K562 (cell line): ENCODE measurements around the gene TRMT1. TPM values are rescaled to one million over a fixed set of nuclear protein-coding genes. Genes with fewer than 3 reads are reported as not detected.

ENCODE experiments used
- ASH1L ChIP-seq: fragments of 450-650 bp; IDR thresholded peaks from 2 replicates; pipeline ENCODE4 v1.6.1; 2018; ENCODE audit warnings: borderline replicate concordance, mild to moderate bottlenecking, low read depth; ENCODE audit not compliant: partially characterized antibody
- ATF1 ChIP-seq, 2 experiments: fragments of 450-650 bp in 1 of 2; IDR thresholded peaks; 2 replicates each; pipeline ENCODE4 v1.6.1; 2016; ENCODE audit warnings: missing compliant biosample characterization in 1 of 2, missing genetic modification characterization in 1 of 2
- CBFB ChIP-seq: sonication (generic); formaldehyde crosslinking; IDR thresholded peaks from 2 replicates; pipeline ENCODE4 v1.4.0; 2020; ENCODE audit warnings: mild to moderate bottlenecking, missing genetic modification reagents
- CHD1 ChIP-seq: fragments of 200-600 bp; sonication (generic); IDR thresholded peaks from one replicate; pipeline ENCODE4 v1.6.1; 2012; ENCODE audit warnings: mild to moderate bottlenecking, moderate library complexity, low read length, inconsistent platforms
- COPS2 ChIP-seq: fragments of 450-650 bp; conservative IDR thresholded peaks from 2 replicates; pipeline ENCODE4 v1.6.1; 2016; ENCODE audit warnings: mild to moderate bottlenecking, moderate library complexity
- CREBBP ChIP-seq: IDR thresholded peaks from one replicate; pipeline ENCODE4 v1.6.1; 2012; ENCODE audit warnings: low read depth, mild to moderate bottlenecking, control low read depth, inconsistent platforms, low read length
- FOS ChIP-seq: IDR thresholded peaks from 3 replicates; pipeline ENCODE4 v1.6.1; 2011; ENCODE audit not compliant: insufficient read length; ENCODE audit errors: extremely low read depth
- FOSL1 ChIP-seq: fragments of 200-800 bp; sonication (Bioruptor generic); conservative IDR thresholded peaks from 2 replicates; pipeline ENCODE4 v1.6.1; 2016; ENCODE audit warnings: missing genetic modification characterization, missing compliant biosample characterization
- GATAD2A ChIP-seq: fragments of 450-650 bp; IDR thresholded peaks from 2 replicates; pipeline ENCODE4 v1.6.1; 2017
- KLF13 ChIP-seq: fragments of 450-650 bp; IDR thresholded peaks from 2 replicates; pipeline ENCODE4 v1.6.1; 2016; ENCODE audit warnings: missing genetic modification characterization, low read depth, mild to moderate bottlenecking, missing compliant biosample characterization, moderate library complexity, borderline replicate concordance
- KLF6 ChIP-seq: fragments of 250-450 bp; sonication (Bioruptor Pico); IDR thresholded peaks from 2 replicates; pipeline ENCODE4 v1.4.0; 2020; ENCODE audit warnings: mild to moderate bottlenecking, moderate library complexity, borderline replicate concordance
- LARP7 ChIP-seq: fragments of 450-650 bp; IDR thresholded peaks from 2 replicates; pipeline ENCODE4 v1.6.1; 2016
- MCM7 ChIP-seq, 2 experiments: fragments of 450-650 bp; IDR thresholded peaks; 2 replicates each; pipeline ENCODE4 v1.6.1; 2016 to 2018
- MEF2A ChIP-seq: IDR thresholded peaks from 2 replicates; pipeline ENCODE4 v1.6.1; 2011; ENCODE audit warnings: low read depth, mild to moderate bottlenecking, low read length, moderate library complexity; ENCODE audit not compliant: control insufficient read depth
- MTA1 ChIP-seq: fragments of 450-650 bp; IDR thresholded peaks from 2 replicates; pipeline ENCODE4 v1.6.1; 2017; ENCODE audit warnings: borderline replicate concordance
- NFE2L1 ChIP-seq: fragments of 450-650 bp; IDR thresholded peaks from 2 replicates; pipeline ENCODE4 v1.6.1; 2016; ENCODE audit warnings: missing genetic modification characterization, low read depth, mild to moderate bottlenecking, missing compliant biosample characterization, moderate library complexity, borderline replicate concordance
- POLR3G ChIP-seq: IDR thresholded peaks from 2 replicates; pipeline ENCODE4 v1.6.1; 2011; ENCODE audit not compliant: insufficient read length, insufficient replicate concordance; ENCODE audit errors: extremely low read depth
- SLC30A9 ChIP-seq: fragments of 250-450 bp; sonication (Bioruptor Pico); IDR thresholded peaks from 2 replicates; pipeline ENCODE4 v1.8.0; 2022; ENCODE audit warnings: mild to moderate bottlenecking, moderate library complexity
- SREBF2 ChIP-seq: sonication (generic); formaldehyde crosslinking; IDR thresholded peaks from 2 replicates; pipeline ENCODE4 v1.4.0; 2020; ENCODE audit warnings: mild to moderate bottlenecking, missing genetic modification reagents
- VEZF1 ChIP-seq: fragments of 200-800 bp; sonication (Bioruptor generic); IDR thresholded peaks from 2 replicates; pipeline ENCODE4 v1.6.1; 2017; ENCODE audit warnings: missing genetic modification characterization, missing compliant biosample characterization
- ZBTB33 ChIP-seq: sonication (generic); formaldehyde crosslinking; IDR thresholded peaks from 2 replicates; pipeline ENCODE4 v1.8.1; 2023; ENCODE audit warnings: mild to moderate bottlenecking, missing genetic modification reagents
- ZBTB34 ChIP-seq: fragments of 250-450 bp; sonication (Bioruptor Pico); IDR thresholded peaks from 2 replicates; pipeline ENCODE4 v1.8.0; 2021; ENCODE audit warnings: mild to moderate bottlenecking, moderate library complexity
- ZKSCAN3 ChIP-seq: fragments of 250-450 bp; sonication (Bioruptor Pico); IDR thresholded peaks from 2 replicates; pipeline ENCODE4 v1.4.0; 2020
- ZNF12 ChIP-seq: sonication (generic); formaldehyde crosslinking; IDR thresholded peaks from 2 replicates; pipeline ENCODE4 v1.4.0; 2020; ENCODE audit warnings: mild to moderate bottlenecking, missing genetic modification reagents
- ZNF436 ChIP-seq: fragments of 250-450, 450-650 bp; sonication (Bioruptor Pico); formaldehyde crosslinking; IDR thresholded peaks from 2 replicates; pipeline ENCODE4 v1.7.0; 2020; ENCODE audit warnings: mild to moderate bottlenecking
- ZNF778 ChIP-seq: fragments of 450-650 bp; formaldehyde crosslinking; IDR thresholded peaks from 2 replicates; pipeline ENCODE4 v1.4.0; 2020; ENCODE audit warnings: mild to moderate bottlenecking, moderate library complexity
- polyA plus RNA-seq, 8 experiments: library from polyadenylated mRNA; depleted of rRNA in 4 of 8; stranded (reverse) in 5 of 8; unstranded in 3 of 8; fragments of >200 nt; fragmentation: Nextera tagmentation in 2 of 8; fragmentation: Illumina TruSeq in 1 of 8; extraction: Ambion mirVana in 2 of 8; extraction: Trizol in 1 of 8; gene quantifications; 2 replicates each; pipeline versions ENCODE4 v1.2.1 to v1.2.3, GENCODE V29; 2011 to 2014; ENCODE audit warnings: inconsistent platforms in 1 of 8, missing spikeins in 1 of 8
- total RNA-seq, 7 experiments: library from RNA; depleted of rRNA in 6 of 7; stranded (reverse); fragments of >200 nt in 6 of 7; fragmentation: Illumina TruSeq in 2 of 7; extraction: Trizol in 2 of 7; gene quantifications; 2 replicates each; pipeline versions ENCODE4 v1.2.1 to v1.2.3, GENCODE V29; 2011 to 2021; ENCODE audit warnings: low replicate concordance in 1 of 7

Gene TRMT1
- total and polyA plus RNA-seq, 9 of the 15 experiments (the other 6 are each of a cell fraction or from before 2014, with no cell fraction given): 5.8 to 158 (median 54.3) TPM

DNA sequence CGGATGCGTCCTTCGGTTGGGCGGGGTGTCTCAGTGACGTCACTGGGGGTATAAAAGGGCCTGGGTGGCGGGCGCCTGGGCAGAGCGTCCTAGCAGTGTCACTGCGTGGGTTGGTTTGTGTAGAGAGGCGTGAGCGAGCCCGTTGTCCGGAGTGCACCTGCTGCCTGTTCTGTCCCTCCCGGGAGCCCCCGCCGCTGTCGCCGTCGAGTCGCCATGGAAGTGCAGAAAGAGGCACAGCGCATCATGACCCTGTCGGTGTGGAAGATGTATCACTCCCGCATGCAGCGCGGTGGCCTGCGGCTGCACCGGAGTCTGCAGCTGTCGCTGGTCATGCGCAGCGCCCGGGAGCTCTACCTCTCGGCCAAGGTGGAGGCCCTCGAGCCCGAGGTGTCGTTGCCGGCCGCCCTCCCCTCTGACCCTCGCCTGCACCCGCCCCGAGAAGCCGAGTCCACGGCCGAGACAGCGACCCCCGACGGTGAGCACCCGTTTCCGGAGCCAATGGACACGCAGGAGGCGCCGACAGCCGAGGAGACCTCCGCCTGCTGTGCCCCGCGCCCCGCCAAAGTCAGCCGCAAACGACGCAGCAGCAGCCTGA, 36.5 kb upstream of the TRMT1 start (continued):
- TF ChIP-seq ASH1L: no peak
- TF ChIP-seq KLF6 (CRISPR knock-in tag): peak; percentile 49; the same call in 1 of the 2 replicates
- no peak for TF ChIP-seq FOS
- 0 out of 2 replicates have a peak, but pooled peaks have one; percentile 25 for TF ChIP-seq CBFB (CRISPR knock-in tag)
- TF ChIP-seq CREBBP: no peak
- TF ChIP-seq MTA1: no peak
- TF ChIP-seq ZNF12: no peak
- TF ChIP-seq POLR3G: no peak
- TF ChIP-seq ZNF778: no peak
- peak; percentile 44 for TF ChIP-seq ZBTB33 (CRISPR knock-in tag)
- no peak for TF ChIP-seq KLF13
- no peak for TF ChIP-seq SLC30A9 (CRISPR knock-in tag)
- TF ChIP-seq GATAD2A: no peak
- peak; percentile 52; the same call in 1 of the 2 replicates for TF ChIP-seq ZNF436 (CRISPR knock-in tag)
- TF ChIP-seq VEZF1 (CRISPR knock-in tag): peak; percentile 76; the same call in 1 of the 2 replicates
- no peak for TF ChIP-seq FOSL1
- TF ChIP-seq MCM7 (IDR thresholded peaks at IDR 0.05): no peak
- TF ChIP-seq ZBTB34 (CRISPR knock-in tag): no peak
- no peak for TF ChIP-seq ZKSCAN3
- peak; percentile 93 for TF ChIP-seq LARP7
- no peak for TF ChIP-seq NFE2L1
- TF ChIP-seq CHD1: peak; percentile 88
- peak; percentile 74 for TF ChIP-seq ATF1 (CRISPR knock-in tag; IDR thresholded peaks at IDR 0.05)
- peak; percentile 99 for TF ChIP-seq ATF1 (tag; IDR thresholded peaks at IDR 0.05)
- TF ChIP-seq MEF2A: peak; percentile 30; the same call in 1 of the 2 replicates
- no peak for TF ChIP-seq SREBF2
- TF ChIP-seq COPS2: no peak
